A673 (cell line): Measurements from ENCODE around the gene FAM9C. TPM values are rescaled to one million over a fixed set of nuclear protein-coding genes. Genes with fewer than 3 reads are reported as not detected.

Experiments used
- BruUV-seq: library from RNA; stranded (reverse); fragments of 400-500 nt; replicated peaks from 2 replicates; lab custom pipeline; 2021; lab: Mats Ljungman, UMichigan
- CTCF ChIA-PET: fragments of 300-600 bp; sonication (Branson Sonifier 250); formaldehyde crosslinking; loops from one replicate; lab custom pipeline; 2022; ENCODE audit warnings: antibody characterized with exemption; lab: Charles Lee
- POLR2A ChIA-PET: fragments of 300-600 bp; sonication (Branson Sonifier 250); formaldehyde crosslinking; loops from one replicate; lab custom pipeline; 2022; ENCODE audit warnings: antibody characterized with exemption; ENCODE audit not compliant: low non-redundant PET; lab: Charles Lee
- DNase-seq: peaks from one replicate; pipeline ENCODE4 v3.0.0-alpha.2; 2015; ENCODE audit warnings: low spot score
- H3K27ac ChIP-seq: fragments of 200-600 bp; sonication (generic); 2 replicates; pipeline ENCODE4 v1.5.1; 2016; ENCODE audit warnings: mixed run types, low read depth, mild to moderate bottlenecking, mixed read lengths, antibody characterized with exemption, low read length; ENCODE audit not compliant: poor library complexity, severe bottlenecking
- H3K27me3 ChIP-seq: fragments of 200-600 bp; sonication (generic); replicated peaks from 2 replicates; pipeline ENCODE4 v1.6.1; 2017; ENCODE audit warnings: mixed run types, low read depth, mild to moderate bottlenecking, mixed read lengths, antibody characterized with exemption, low read length; ENCODE audit not compliant: insufficient read depth, poor library complexity
- H3K36me3 ChIP-seq: fragments of 200-600 bp; sonication (generic); 2 replicates; pipeline ENCODE4 v1.6.1; 2016; ENCODE audit warnings: mixed run types, mild to moderate bottlenecking, mixed read lengths, antibody characterized with exemption, low read length; ENCODE audit not compliant: insufficient read depth, poor library complexity, severe bottlenecking
- H3K4me1 ChIP-seq: fragments of 200-600 bp; sonication (generic); 2 replicates; pipeline ENCODE4 v1.6.1; 2017; ENCODE audit warnings: mixed run types, mild to moderate bottlenecking, mixed read lengths, antibody characterized with exemption, low read length; ENCODE audit not compliant: insufficient read depth, poor library complexity, severe bottlenecking
- H3K4me3 ChIP-seq: fragments of 200-600 bp; sonication (generic); 2 replicates; pipeline ENCODE4 v1.5.1; 2016; ENCODE audit warnings: low read depth, mixed run types, mild to moderate bottlenecking, mixed read lengths, low read length; ENCODE audit not compliant: poor library complexity, severe bottlenecking
- H3K9me3 ChIP-seq: fragments of 200-600 bp; sonication (generic); 2 replicates; pipeline ENCODE4 v1.6.1; 2016; ENCODE audit warnings: mixed run types, low read depth, mild to moderate bottlenecking, mixed read lengths, antibody characterized with exemption, low read length; ENCODE audit not compliant: poor library complexity, severe bottlenecking
- CTCF ChIP-seq: fragments of 300-800, 200-600 bp; sonication (generic); conservative IDR thresholded peaks from 2 replicates; pipeline ENCODE4 v1.5.1; 2017; ENCODE audit warnings: low read depth, mild to moderate bottlenecking, antibody characterized with exemption, low read length, moderate library complexity, mixed read lengths
- EZH2 ChIP-seq: fragments of 200-600 bp; sonication (generic); IDR thresholded peaks from 2 replicates; pipeline ENCODE4 v1.6.1; 2017; ENCODE audit warnings: borderline replicate concordance, low read depth, mild to moderate bottlenecking, mixed read lengths, antibody characterized with exemption, low read length; ENCODE audit not compliant: poor library complexity, severe bottlenecking
- intact Hi-C: fragments of 100-400 bp; cut with micrococcal nuclease; formaldehyde crosslinking; loops from one replicate; pipeline ENCODE4 v1.10.0; 2022; ENCODE audit not compliant: unreplicated experiment
- total RNA-seq: library from RNA; stranded (reverse); gene quantifications from 2 replicates; pipeline ENCODE4 v1.2.3, GENCODE V29; 2021

Gene FAM9C
- total RNA-seq, 1 experiment from 2014 or later = not detected

- Histone ChIP-seq H3K36me3 (no peaks in the 10 kb centered on the region), H3K27ac (no peak overlapping the region), H3K4me3 (no peak overlapping the region), H3K9me3 (no peaks in the 10 kb centered on the region), H3K27me3 (no peaks in the 10 kb centered on the region), H3K4me1 (no peaks in the 10 kb centered on the region)
- intact Hi-C loops = no loop called here
- TF ChIP-seq CTCF (no peak), EZH2 (no peak)
- POLR2A ChIA-PET = no interaction called here
- BruUV-seq = no TSS peak
- DNase-seq = no peak
- CTCF ChIA-PET = no interaction called here
Measured at GRCh38 chrX:12986886-12987285, 57.5 kb downstream of the FAM9C start.

GRCh38 chrX:12986164-12986779, 58.1 kb downstream of the FAM9C start:
- no peaks in the 10 kb centered on the region for H3K9me3 ChIP-seq
- H3K27ac ChIP-seq = no peak overlapping the region
- DNase-seq = no peak
- POLR2A ChIA-PET = no interaction called here
- H3K27me3 ChIP-seq = no peaks in the 10 kb centered on the region
- no peaks in the 10 kb centered on the region for H3K36me3 ChIP-seq
- H3K4me3 ChIP-seq = no peak overlapping the region
- no TSS peak for BruUV-seq
- intact Hi-C loops = no loop called here
- CTCF ChIA-PET = no interaction called here
- H3K4me1 ChIP-seq = no peaks in the 10 kb centered on the region
- TF ChIP-seq CTCF (no peak), EZH2 (no peak)

Other genes starting within 250 kb of the FAM9C start
- 0.11 TPM in 2 replicates for gene TLR7, start 177.5 kb downstream of the FAM9C start, total RNA-seq
- not detected in 2 replicates for gene TLR8, start 138.0 kb downstream of the FAM9C start, total RNA-seq
- gene TMSB4X, start 69.5 kb downstream of the FAM9C start, total RNA-seq = 975 and 1,093 TPM in 2 replicates